HEK293 (cell line): Measurements from ENCODE around the gene VKORC1.

Experiments used
- CTCF ChIA-PET: fragments of 350-600 bp; formaldehyde crosslinking; extraction: SDS; loops from one replicate; lab custom pipeline; 2021; ENCODE audit warnings: antibody characterized with exemption; lab: Yijun Ruan, JAX
- POLR2A ChIA-PET: fragments of 300-600 bp; formaldehyde crosslinking; extraction: SDS; loops from one replicate; lab custom pipeline; 2020; ENCODE audit warnings: antibody characterized with exemption, inconsistent platforms; lab: Yijun Ruan, JAX
- H3K27ac ChIP-seq: fragments of 200-500 bp; sonication (Bioruptor generic); 2 replicates; pipeline ENCODE4 v1.5.1; 2014; ENCODE audit warnings: low read depth, low read length, control low read depth, inconsistent platforms; ENCODE audit errors: extremely low read depth
- H3K36me3 ChIP-seq, 2 experiments: fragments of 200-500 bp in 1 of 2; sonication (Bioruptor generic) in 1 of 2; 1 replicate in 1 of 2; 2 replicates in 1 of 2; pipeline ENCODE4 v1.5.1; 2014 to 2017; ENCODE audit warnings: inconsistent platforms in 2 of 2, low read length in 2 of 2; ENCODE audit not compliant: control insufficient read depth in 2 of 2, insufficient read depth in 1 of 2
- H3K4me1 ChIP-seq: fragments of 200-500 bp; sonication (Bioruptor generic); 2 replicates; pipeline ENCODE4 v1.5.1; 2014; ENCODE audit warnings: mild to moderate bottlenecking, low read length, inconsistent platforms; ENCODE audit not compliant: control insufficient read depth, insufficient read depth
- H3K4me3 ChIP-seq: 2 replicates; pipeline ENCODE4 v1.5.1; 2011; ENCODE audit warnings: low read depth, mild to moderate bottlenecking, control low read depth, low read length, moderate library complexity
- H3K9me3 ChIP-seq: fragments of 200-500 bp; sonication (Bioruptor generic); 2 replicates; pipeline ENCODE4 v1.5.1; 2014; ENCODE audit warnings: low read depth, low read length, inconsistent platforms; ENCODE audit not compliant: control insufficient read depth, insufficient read depth
- ATF2 ChIP-seq: fragments of 450-650 bp; formaldehyde crosslinking; IDR thresholded peaks from 2 replicates; pipeline ENCODE4 v1.5.1; 2016; ENCODE audit warnings: missing biosample characterization, missing genetic modification characterization, low read depth
- BCL6B ChIP-seq: fragments of 450-650 bp; formaldehyde crosslinking; IDR thresholded peaks from 2 replicates; pipeline ENCODE4 v1.5.1; 2017; ENCODE audit warnings: missing biosample characterization, missing genetic modification characterization
- EGR2 ChIP-seq: fragments of 450-650 bp; formaldehyde crosslinking; IDR thresholded peaks from 2 replicates; pipeline ENCODE4 v1.5.1; 2016; ENCODE audit warnings: low read depth, missing biosample characterization, missing genetic modification characterization
- FEZF1 ChIP-seq: fragments of 450-650 bp; formaldehyde crosslinking; IDR thresholded peaks from 2 replicates; pipeline ENCODE4 v1.5.1; 2016; ENCODE audit warnings: missing biosample characterization, missing genetic modification characterization
- GLI4 ChIP-seq: fragments of 450-650 bp; formaldehyde crosslinking; IDR thresholded peaks from 2 replicates; pipeline ENCODE4 v1.5.1; 2016; ENCODE audit warnings: missing biosample characterization, missing genetic modification characterization
- KLF17 ChIP-seq: fragments of 450-650 bp; formaldehyde crosslinking; IDR thresholded peaks from 2 replicates; pipeline ENCODE4 v1.5.1; 2016; ENCODE audit warnings: missing biosample characterization, missing genetic modification characterization
- OSR2 ChIP-seq: fragments of 450-650 bp; formaldehyde crosslinking; IDR thresholded peaks from 2 replicates; pipeline ENCODE4 v1.5.1; 2016; ENCODE audit warnings: missing biosample characterization, missing genetic modification characterization
- SCRT1 ChIP-seq: fragments of 450-650 bp; formaldehyde crosslinking; IDR thresholded peaks from 2 replicates; pipeline ENCODE4 v1.5.1; 2016; ENCODE audit warnings: missing biosample characterization, missing genetic modification characterization, borderline replicate concordance
- SP2 ChIP-seq: fragments of 450-650 bp; formaldehyde crosslinking; IDR thresholded peaks from 2 replicates; pipeline ENCODE4 v1.5.1; 2016; ENCODE audit warnings: missing biosample characterization, missing genetic modification characterization
- ZFP41 ChIP-seq: fragments of 450-650 bp; formaldehyde crosslinking; IDR thresholded peaks from 2 replicates; pipeline ENCODE4 v1.5.1; 2016; ENCODE audit warnings: missing biosample characterization, missing genetic modification characterization, borderline replicate concordance
- ZNF2 ChIP-seq: fragments of 450-650 bp; formaldehyde crosslinking; IDR thresholded peaks from 2 replicates; pipeline ENCODE4 v1.5.1; 2016; ENCODE audit warnings: missing biosample characterization, missing genetic modification characterization
- ZNF214 ChIP-seq: fragments of 450-650 bp; formaldehyde crosslinking; IDR thresholded peaks from 2 replicates; pipeline ENCODE4 v1.5.1; 2017; ENCODE audit warnings: missing biosample characterization, mild to moderate bottlenecking, missing genetic modification characterization, borderline replicate concordance
- ZNF221 ChIP-seq: fragments of 450-650 bp; formaldehyde crosslinking; IDR thresholded peaks from 2 replicates; pipeline ENCODE4 v1.5.1; 2017; ENCODE audit warnings: missing biosample characterization, missing genetic modification characterization, borderline replicate concordance
- ZNF223 ChIP-seq: fragments of 450-650 bp; formaldehyde crosslinking; IDR thresholded peaks from 2 replicates; pipeline ENCODE4 v1.5.1; 2016; ENCODE audit warnings: missing biosample characterization, missing genetic modification characterization
- ZNF274 ChIP-seq, 2 experiments: fragments of 200-500 bp in 1 of 2; fragments of 450-650 bp in 1 of 2; sonication (Bioruptor generic) in 1 of 2; formaldehyde crosslinking in 1 of 2; IDR thresholded peaks; 2 replicates each; pipeline versions ENCODE4 v1.5.1 to v1.6.1; 2014 to 2016; ENCODE audit warnings: borderline replicate concordance in 1 of 2, inconsistent platforms in 1 of 2, low read length in 1 of 2, missing biosample characterization in 1 of 2, missing genetic modification characterization in 1 of 2
- ZNF354C ChIP-seq: fragments of 450-650 bp; formaldehyde crosslinking; IDR thresholded peaks from 2 replicates; pipeline ENCODE4 v1.5.1; 2016; ENCODE audit warnings: missing biosample characterization, missing genetic modification characterization, low read depth, borderline replicate concordance
- ZNF391 ChIP-seq: fragments of 450-650 bp; formaldehyde crosslinking; IDR thresholded peaks from 2 replicates; pipeline ENCODE4 v1.5.1; 2016; ENCODE audit warnings: low read depth, missing biosample characterization, missing genetic modification characterization, borderline replicate concordance
- ZNF510 ChIP-seq: fragments of 450-650 bp; formaldehyde crosslinking; IDR thresholded peaks from 2 replicates; pipeline ENCODE4 v1.5.1; 2018; ENCODE audit warnings: mild to moderate bottlenecking, missing genetic modification characterization, missing biosample characterization; ENCODE audit not compliant: insufficient replicate concordance
- ZNF521 ChIP-seq: fragments of 450-650 bp; formaldehyde crosslinking; IDR thresholded peaks from 2 replicates; pipeline ENCODE4 v1.5.1; 2017; ENCODE audit warnings: missing biosample characterization, mild to moderate bottlenecking, missing genetic modification characterization
- ZNF544 ChIP-seq: fragments of 450-650 bp; formaldehyde crosslinking; IDR thresholded peaks from 2 replicates; pipeline ENCODE4 v1.5.0; 2017; ENCODE audit warnings: missing biosample characterization, missing genetic modification characterization
- ZNF621 ChIP-seq: fragments of 450-650 bp; formaldehyde crosslinking; IDR thresholded peaks from 2 replicates; pipeline ENCODE4 v1.5.1; 2017; ENCODE audit warnings: missing biosample characterization, missing genetic modification characterization
- ZNF624 ChIP-seq: fragments of 450-650 bp; formaldehyde crosslinking; IDR thresholded peaks from 2 replicates; pipeline ENCODE4 v1.5.1; 2017; ENCODE audit warnings: missing biosample characterization, missing genetic modification characterization

VKORC1 gene

GRCh38 chr16:31087971-31088370 is 6.6 kb downstream of the VKORC1 start:
- TF ChIP-seq SCRT1 (tag by site-specific recombination) (no peak), GLI4 (no peak), KLF17 (tag by site-specific recombination) (peak; percentile 64), BCL6B (tag by site-specific recombination) (no peak)
- Histone ChIP-seq H3K27ac (no peak overlapping the region), H3K4me3 (no peak overlapping the region), H3K4me1 (peaks cover 3% of the 10 kb centered on the region; the same call in 1 of the 2 replicates), H3K9me3 (no peaks in the 10 kb centered on the region), H3K36me3 (peaks cover 0 to 52% of the 10 kb centered on the region in 2 experiments; a peak in 2 of 3 replicates)
- ChIA-PET CTCF (no interaction called here), POLR2A (interaction anchor here (1.2 kb wide), 1 partner anchor 29 kb away, joined by 4 read pairs; the partner anchor contains the start of gene KAT8)

- POLR2A ChIA-PET, result no interaction called here
- H3K9me3 ChIP-seq, result no peaks in the 10 kb centered on the region
- TF ChIP-seq ZNF510 (tag by site-specific recombination) (no peak), ZNF354C (tag by site-specific recombination) (no peak), ZNF214 (no peak), ZNF521 (tag by site-specific recombination) (no peak), ZNF223 (tag by site-specific recombination) (no peak), ZNF544 (tag by site-specific recombination) (no peak), ATF2 (tag by site-specific recombination) (no peak), ZNF274 (IDR thresholded peaks at IDR 0.05; ENCODE audit: low read length) (no peak), ZNF274 (tag by site-specific recombination; IDR thresholded peaks at IDR 0.05; ENCODE audit: borderline replicate concordance) (no peak), ZNF221 (tag by site-specific recombination) (no peak), ZNF2 (no peak), ZNF391 (tag by site-specific recombination) (no peak), ZFP41 (tag by site-specific recombination) (no peak), ZNF621 (no peak), OSR2 (tag by site-specific recombination) (no peak), FEZF1 (tag by site-specific recombination) (no peak)
- TF ChIP-seq, all 188 proteins: peak for 0
- Histone ChIP-seq H3K36me3 (peaks cover 0 to 56% of the 10 kb centered on the region in 2 experiments; a peak in 2 of 3 replicates), H3K4me3 (no peak overlapping the region), H3K27ac (no peak overlapping the region), H3K4me1 (no peaks in the 10 kb centered on the region)
- CTCF ChIA-PET, result interaction anchor here (0.7 kb wide), 1 partner anchor 24 kb away, joined by 3 read pairs; no protein-coding TSS in a partner anchor
Observed at GRCh38 chr16:31087481-31087880, 7.1 kb downstream of the VKORC1 start.

- Histone ChIP-seq H3K4me3 (no peak overlapping the region), H3K27ac (no peak overlapping the region), H3K9me3 (no peaks in the 10 kb centered on the region), H3K36me3 (peaks cover 0 to 58% of the 10 kb centered on the region in 2 experiments; a peak in 2 of 3 replicates), H3K4me1 (no peaks in the 10 kb centered on the region)
- no peak for TF ChIP-seq ZNF624
- TF ChIP-seq EGR2 (tag by site-specific recombination), result 0 out of 2 replicates have a peak, but pooled peaks have one; percentile 18
- 0 out of 2 replicates have a peak, but pooled peaks have one; percentile 3 for TF ChIP-seq SP2
- POLR2A ChIA-PET, result interaction anchor here (2.3 to 2.7 kb wide), 2 partner anchors 13 to 31 kb away, joined by 11 to 12 read pairs; partner anchors contain the start of genes KAT8, ZNF646 and ZNF668
- CTCF ChIA-PET, result no interaction called here
Observed at GRCh38 chr16:31086629-31086906, 8.0 kb downstream of the VKORC1 start.
